ENCODE results near the gene EXOG.

The EXOG gene

DNA sequence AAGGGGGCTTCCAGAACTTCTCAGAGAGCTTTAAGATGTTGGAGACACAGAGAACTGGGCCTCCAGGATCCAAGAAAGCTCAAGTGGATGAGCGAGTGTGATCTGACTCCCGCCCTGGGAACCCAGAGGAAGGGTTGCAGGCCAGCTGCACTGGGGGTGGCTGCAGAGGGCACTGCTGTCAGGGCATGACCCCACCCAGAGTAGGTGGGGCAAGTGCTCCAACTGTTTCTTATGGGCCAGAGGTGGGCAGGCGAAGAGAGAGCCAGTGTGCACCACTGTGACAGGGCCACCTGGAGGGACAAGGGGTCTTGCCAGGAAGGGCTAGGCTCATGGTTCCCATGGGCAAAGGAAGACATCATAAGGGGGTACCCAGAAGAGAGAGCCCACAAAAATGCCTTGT is 48.8 kb downstream of the EXOG start:
- ATAC-seq = no peak
- TF ChIP-seq SNAI2 (CRISPR knock-in tag; IDR thresholded peaks at IDR 0.05) = no peak
- TF ChIP-seq ISL1 (CRISPR knock-in tag; IDR thresholded peaks at IDR 0.05) = no peak
- no peak for TF ChIP-seq CSDC2 (CRISPR knock-in tag; IDR thresholded peaks at IDR 0.05)
- no peak for TF ChIP-seq TOX (CRISPR knock-in tag; IDR thresholded peaks at IDR 0.05; ENCODE audit: borderline replicate concordance)
- TF ChIP-seq TCF4 (CRISPR knock-in tag; IDR thresholded peaks at IDR 0.05; ENCODE audit: borderline replicate concordance) = no peak
- TF ChIP-seq PPARA (CRISPR knock-in tag; IDR thresholded peaks at IDR 0.05; ENCODE audit: borderline replicate concordance) = no peak
- TF ChIP-seq ZNF8 (CRISPR knock-in tag; IDR thresholded peaks at IDR 0.05) = no peak

DNA sequence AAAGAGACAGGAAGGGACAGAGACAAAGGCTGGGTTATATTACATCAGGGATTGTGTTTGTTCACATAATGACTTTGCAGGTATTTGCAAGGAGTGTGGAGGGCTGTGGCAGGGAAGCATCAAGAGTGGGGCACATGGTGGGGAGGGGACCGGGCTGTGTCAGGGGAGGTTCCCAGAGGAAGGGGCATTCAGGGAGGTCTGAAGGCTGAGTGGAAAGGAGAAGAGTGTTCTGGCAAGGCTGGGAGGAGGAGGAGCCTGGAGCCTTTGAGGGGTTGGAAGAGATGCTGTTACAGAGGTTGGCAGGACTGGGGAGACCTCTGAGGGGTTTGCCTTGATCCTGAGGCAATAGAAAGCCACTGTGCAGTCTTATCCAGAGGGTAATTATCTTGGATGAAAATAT is 49.4 kb downstream of the EXOG start:
- TF ChIP-seq BACH2 (CRISPR knock-in tag; IDR thresholded peaks at IDR 0.05; ENCODE audit: borderline replicate concordance) = no peak
- TF ChIP-seq ZNF70 (CRISPR knock-in tag; IDR thresholded peaks at IDR 0.05) = no peak
- no peak for ATAC-seq

DNA sequence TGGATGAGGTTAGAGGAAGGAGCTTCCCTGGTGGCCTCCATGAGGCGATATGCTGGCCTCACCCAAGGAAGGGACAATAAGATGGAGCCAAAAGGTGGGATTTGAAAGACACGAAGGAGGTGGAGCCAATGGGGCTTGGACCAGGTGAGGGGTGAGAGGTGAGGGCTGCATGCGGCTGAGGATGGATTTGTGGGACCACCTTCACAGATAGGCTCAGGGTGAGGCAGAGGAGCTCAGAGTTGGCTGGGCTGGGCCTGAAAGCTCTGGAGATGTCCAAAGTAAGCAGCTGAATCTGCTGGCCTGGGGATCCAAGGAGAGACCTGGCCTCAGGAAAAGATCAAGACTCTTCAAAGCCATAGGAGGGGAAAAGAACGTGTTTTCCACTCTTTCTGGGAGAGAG is 49.8 kb downstream of the EXOG start:
- TF ChIP-seq, protein P1, sequence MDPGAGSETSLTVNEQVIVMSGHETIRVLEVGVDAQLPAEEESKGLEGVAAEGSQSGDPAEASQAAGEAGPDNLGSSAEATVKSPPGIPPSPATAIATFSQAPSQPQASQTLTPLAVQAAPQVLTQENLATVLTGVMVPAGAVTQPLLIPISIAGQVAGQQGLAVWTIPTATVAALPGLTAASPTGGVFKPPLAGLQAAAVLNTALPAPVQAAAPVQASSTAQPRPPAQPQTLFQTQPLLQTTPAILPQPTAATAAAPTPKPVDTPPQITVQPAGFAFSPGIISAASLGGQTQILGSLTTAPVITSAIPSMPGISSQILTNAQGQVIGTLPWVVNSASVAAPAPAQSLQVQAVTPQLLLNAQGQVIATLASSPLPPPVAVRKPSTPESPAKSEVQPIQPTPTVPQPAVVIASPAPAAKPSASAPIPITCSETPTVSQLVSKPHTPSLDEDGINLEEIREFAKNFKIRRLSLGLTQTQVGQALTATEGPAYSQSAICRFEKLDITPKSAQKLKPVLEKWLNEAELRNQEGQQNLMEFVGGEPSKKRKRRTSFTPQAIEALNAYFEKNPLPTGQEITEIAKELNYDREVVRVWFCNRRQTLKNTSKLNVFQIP (CRISPR knock-in tag; IDR thresholded peaks at IDR 0.05; ENCODE audit: borderline replicate concordance, low read depth) = no peak
- TF ChIP-seq, protein P2, sequence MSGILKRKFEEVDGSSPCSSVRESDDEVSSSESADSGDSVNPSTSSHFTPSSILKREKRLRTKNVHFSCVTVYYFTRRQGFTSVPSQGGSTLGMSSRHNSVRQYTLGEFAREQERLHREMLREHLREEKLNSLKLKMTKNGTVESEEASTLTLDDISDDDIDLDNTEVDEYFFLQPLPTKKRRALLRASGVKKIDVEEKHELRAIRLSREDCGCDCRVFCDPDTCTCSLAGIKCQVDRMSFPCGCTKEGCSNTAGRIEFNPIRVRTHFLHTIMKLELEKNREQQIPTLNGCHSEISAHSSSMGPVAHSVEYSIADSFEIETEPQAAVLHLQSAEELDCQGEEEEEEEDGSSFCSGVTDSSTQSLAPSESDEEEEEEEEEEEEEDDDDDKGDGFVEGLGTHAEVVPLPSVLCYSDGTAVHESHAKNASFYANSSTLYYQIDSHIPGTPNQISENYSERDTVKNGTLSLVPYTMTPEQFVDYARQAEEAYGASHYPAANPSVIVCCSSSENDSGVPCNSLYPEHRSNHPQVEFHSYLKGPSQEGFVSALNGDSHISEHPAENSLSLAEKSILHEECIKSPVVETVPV (CRISPR knock-in tag; IDR thresholded peaks at IDR 0.05) = no peak
- TF ChIP-seq OSR1 (CRISPR knock-in tag; IDR thresholded peaks at IDR 0.05) (no peak), ARNTL (CRISPR knock-in tag; IDR thresholded peaks at IDR 0.05; ENCODE audit: borderline replicate concordance, low read depth) (no peak), ZNF565 (CRISPR knock-in tag; conservative IDR thresholded peaks at IDR 0.05; ENCODE audit: low read depth) (no peak), TCF4 (CRISPR knock-in tag; IDR thresholded peaks at IDR 0.05; ENCODE audit: borderline replicate concordance) (no peak)
- TF ChIP-seq, protein P3, sequence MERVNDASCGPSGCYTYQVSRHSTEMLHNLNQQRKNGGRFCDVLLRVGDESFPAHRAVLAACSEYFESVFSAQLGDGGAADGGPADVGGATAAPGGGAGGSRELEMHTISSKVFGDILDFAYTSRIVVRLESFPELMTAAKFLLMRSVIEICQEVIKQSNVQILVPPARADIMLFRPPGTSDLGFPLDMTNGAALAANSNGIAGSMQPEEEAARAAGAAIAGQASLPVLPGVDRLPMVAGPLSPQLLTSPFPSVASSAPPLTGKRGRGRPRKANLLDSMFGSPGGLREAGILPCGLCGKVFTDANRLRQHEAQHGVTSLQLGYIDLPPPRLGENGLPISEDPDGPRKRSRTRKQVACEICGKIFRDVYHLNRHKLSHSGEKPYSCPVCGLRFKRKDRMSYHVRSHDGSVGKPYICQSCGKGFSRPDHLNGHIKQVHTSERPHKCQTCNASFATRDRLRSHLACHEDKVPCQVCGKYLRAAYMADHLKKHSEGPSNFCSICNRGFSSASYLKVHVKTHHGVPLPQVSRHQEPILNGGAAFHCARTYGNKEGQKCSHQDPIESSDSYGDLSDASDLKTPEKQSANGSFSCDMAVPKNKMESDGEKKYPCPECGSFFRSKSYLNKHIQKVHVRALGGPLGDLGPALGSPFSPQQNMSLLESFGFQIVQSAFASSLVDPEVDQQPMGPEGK (CRISPR knock-in tag; IDR thresholded peaks at IDR 0.05; ENCODE audit: borderline replicate concordance) = no peak
- ATAC-seq = no peak

DNA sequence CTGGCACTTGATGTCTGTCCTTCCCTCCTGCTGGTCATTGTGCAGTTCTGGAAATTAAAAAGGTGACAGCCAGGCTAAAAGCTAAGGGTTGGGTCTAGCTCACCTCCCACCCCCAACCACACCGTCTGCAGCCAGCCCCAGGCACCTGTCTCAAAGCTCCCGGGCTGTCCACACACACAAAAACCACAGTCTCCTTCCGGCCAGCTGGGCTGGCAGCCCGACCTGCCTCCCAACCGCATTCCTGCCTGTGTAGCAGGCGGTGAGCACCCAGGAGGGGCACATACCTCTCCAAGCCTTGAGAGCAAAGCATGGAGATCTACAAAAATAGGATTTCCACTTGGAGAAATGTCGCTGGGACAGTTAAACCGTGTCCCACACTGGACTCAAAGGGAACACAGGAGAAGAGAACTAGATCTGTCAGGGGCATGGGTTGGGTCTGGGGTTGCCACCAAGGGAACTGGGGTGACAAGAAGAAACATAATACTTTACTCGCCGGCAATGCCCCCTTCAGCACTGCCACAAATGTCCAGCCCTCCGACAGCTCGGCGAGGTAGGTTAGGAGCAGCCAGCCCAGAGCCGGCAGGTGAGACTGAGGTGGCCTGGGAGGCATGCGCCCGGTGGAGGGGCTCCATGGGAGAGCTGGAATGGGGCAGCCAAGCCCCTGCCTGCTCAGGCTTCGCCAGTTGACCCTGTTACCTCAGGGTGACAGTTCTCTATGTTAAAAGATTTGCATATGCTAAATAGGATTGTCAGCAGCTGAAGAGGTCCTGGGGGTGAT is 52.2 kb downstream of the EXOG start:
- ATAC-seq = no peak
- TF ChIP-seq, protein P3 (CRISPR knock-in tag; IDR thresholded peaks at IDR 0.05; ENCODE audit: borderline replicate concordance) = no peak
- TF ChIP-seq, protein P4, sequence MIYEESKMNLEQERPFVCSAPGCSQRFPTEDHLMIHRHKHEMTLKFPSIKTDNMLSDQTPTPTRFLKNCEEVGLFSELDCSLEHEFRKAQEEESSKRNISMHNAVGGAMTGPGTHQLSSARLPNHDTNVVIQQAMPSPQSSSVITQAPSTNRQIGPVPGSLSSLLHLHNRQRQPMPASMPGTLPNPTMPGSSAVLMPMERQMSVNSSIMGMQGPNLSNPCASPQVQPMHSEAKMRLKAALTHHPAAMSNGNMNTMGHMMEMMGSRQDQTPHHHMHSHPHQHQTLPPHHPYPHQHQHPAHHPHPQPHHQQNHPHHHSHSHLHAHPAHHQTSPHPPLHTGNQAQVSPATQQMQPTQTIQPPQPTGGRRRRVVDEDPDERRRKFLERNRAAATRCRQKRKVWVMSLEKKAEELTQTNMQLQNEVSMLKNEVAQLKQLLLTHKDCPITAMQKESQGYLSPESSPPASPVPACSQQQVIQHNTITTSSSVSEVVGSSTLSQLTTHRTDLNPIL (CRISPR knock-in tag; IDR thresholded peaks at IDR 0.05; ENCODE audit: low read depth) = no peak
- no peak for TF ChIP-seq ZNF565 (CRISPR knock-in tag; conservative IDR thresholded peaks at IDR 0.05; ENCODE audit: low read depth)
- TF ChIP-seq RARB (CRISPR knock-in tag; IDR thresholded peaks at IDR 0.05) = no peak
- TF ChIP-seq CSDC2 (CRISPR knock-in tag; IDR thresholded peaks at IDR 0.05) = no peak
- TF ChIP-seq ISL1 (CRISPR knock-in tag; IDR thresholded peaks at IDR 0.05) = no peak
- TF ChIP-seq ESRRG (CRISPR knock-in tag; IDR thresholded peaks at IDR 0.05) = no peak
- no peak for TF ChIP-seq TOX (CRISPR knock-in tag; IDR thresholded peaks at IDR 0.05; ENCODE audit: borderline replicate concordance)
- TF ChIP-seq ZFP30 (CRISPR knock-in tag; IDR thresholded peaks at IDR 0.05) = no peak
- TF ChIP-seq, protein P2 (CRISPR knock-in tag; IDR thresholded peaks at IDR 0.05) = no peak
- TF ChIP-seq SNAI2 (CRISPR knock-in tag; IDR thresholded peaks at IDR 0.05) = no peak

Data from SK-N-SH treated with all-trans-retinoic acid at 6 μM for 48 hours (cell line).